Hematopoietic multipotent progenitor cell treated with erythropoietin and hydrocortisone succinate and interleukin-3 and kit ligand, for 4 days (in vitro differentiated cells): ENCODE data around the gene HRCT1.
"Not testable (repeated sequence)": the region's sequence is repeated elsewhere in the genome, so short reads cannot be mapped to it uniquely, and the experiment has no call there.

ENCODE experiments used
- DNase-seq: peaks from one replicate; pipeline ENCODE4 v3.0.0-alpha.2; 2015

HRCT1 gene

DNA sequence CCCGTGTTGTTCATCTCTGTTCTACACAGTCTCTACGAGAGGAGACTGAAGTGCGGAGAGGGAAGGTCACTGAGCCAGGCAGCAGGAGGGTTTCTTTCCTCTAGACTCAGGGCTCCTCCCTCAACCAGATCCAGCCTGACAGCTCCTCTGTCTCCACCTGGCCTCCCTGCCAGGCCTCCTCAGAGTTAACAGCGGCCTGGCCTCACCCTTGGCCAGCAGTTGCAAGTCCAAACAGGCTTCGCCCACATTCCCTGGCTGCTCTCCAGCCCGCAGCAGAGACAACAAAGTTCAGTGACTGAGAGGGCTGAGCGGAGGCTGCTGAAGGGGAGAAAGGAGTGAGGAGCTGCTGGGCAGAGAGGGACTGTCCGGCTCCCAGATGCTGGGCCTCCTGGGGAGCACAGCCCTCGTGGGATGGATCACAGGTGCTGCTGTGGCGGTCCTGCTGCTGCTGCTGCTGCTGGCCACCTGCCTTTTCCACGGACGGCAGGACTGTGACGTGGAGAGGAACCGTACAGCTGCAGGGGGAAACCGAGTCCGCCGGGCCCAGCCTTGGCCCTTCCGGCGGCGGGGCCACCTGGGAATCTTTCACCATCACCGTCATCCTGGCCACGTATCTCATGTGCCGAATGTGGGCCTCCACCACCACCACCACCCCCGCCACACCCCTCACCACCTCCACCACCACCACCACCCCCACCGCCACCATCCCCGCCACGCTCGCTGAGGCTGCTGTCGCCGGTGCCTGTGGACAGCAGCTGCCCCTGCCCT, at the start of gene HRCT1:
Gene HRCT1 (plus strand): TSS at position 291 of the 768 bp plus-strand sequence. CDS start 86 bp downstream, at position 377.
- DNase-seq = peak; percentile 43

DNA sequence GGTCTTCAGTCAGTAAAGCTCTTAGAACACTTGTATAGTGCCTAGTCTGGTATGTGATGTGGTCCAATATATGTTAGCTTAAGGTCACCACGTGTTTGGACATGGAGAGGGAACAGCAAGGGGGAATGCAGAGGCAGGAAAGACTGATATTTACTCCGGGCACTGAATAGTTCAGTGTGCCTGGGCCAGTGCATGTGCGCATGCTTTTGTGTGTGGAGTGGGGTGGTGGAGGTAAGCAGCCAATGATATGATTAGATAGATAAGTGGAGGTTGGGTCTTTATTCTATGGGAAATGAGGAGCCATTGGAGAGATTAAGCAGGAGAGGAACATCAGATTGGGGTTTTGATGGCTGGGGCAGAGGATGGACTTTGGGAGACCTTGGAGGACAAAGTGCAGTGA, 49.8 kb upstream of the HRCT1 start:
- no peak for DNase-seq

DNA sequence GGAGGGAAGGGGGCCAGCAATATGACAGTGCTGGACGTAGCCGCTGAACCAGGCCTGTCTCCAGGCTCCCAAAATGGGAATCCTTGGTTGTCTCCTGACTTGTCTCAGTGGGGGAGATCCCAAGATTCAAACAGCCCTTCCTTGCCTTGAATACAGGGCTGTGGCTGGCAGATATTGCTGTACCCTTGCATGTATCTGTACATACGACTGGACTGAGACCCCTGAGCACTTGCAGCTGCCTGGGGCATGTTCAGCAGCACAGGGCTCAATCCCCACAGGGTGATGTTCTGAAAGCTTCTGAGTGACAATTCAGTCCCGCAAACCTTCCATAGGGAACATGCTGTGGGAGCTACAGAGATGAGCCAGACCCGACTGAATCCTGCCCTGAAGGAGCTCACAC, 49.1 kb upstream of the HRCT1 start:
- no peak for DNase-seq

DNA sequence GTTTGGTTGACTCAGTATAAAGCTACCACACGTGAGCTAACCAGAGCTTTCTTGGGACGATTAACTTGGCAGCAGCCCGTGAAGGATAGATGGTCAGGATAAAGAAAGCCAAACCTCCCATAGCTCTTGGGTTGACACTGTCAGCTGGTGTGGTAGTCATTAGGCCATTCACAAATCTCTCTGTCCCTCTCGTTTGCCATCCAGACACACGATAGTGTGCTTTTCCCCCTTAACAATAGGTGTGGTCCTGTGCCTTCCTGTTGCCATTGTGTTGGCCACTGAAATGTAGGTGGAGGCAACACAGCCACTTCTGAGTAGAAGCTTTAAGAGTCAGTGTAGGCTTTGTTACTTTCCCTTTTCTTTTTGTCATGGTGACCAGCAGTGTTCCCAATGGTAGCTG, 47.5 kb upstream of the HRCT1 start:
- no peak for DNase-seq

DNA sequence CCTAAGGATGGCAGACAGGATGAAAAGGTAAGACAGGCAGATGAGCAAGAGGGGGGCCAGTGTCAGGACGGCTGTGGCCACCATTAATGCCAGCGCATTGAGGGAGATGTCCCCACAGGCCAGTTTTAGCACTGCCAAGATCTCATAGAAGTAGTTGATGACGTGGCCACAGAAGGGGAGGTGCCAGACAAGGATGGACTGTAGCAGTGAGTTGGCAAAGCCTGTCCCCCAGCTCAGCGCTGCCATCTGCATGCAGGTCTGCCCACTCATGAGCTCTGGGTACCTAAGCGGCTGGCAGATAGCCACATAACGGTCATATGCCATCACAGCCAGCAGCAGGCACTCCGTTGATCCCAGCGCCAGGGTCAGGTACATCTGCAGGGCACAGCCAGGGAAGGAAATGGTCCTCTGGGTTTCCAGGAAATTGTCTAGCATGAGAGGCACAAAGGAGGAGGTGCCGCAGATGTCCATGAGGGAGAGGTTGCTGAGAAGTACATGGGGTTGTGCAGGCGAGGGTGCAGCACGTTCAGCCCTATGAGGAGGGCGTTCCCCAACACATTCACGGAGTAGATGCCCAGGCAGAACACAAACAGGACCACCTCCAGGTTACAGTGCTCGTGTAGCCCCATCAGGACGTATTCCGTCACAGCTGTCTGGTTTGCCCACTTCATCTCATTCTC, 46.6 kb upstream of the HRCT1 start:
- DNase-seq = peak; percentile 72

DNA sequence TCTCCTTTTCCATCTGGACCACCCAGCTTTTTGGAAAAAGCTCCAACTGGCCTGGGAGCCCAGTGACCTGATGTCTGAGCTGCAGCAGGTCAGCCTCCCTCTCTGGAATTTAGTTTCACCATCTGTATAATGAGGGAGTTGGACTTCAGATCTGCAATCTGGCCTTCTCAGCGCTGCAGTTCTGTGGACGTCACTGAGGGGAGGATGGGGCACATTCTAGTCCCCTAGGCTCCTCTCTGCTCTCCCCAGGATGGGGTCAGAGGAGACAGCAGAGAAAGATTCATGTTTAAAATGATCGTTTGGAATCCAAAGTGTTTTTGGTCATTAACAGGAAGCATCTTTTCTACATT, 46.0 kb upstream of the HRCT1 start:
- DNase-seq = no peak

DNA sequence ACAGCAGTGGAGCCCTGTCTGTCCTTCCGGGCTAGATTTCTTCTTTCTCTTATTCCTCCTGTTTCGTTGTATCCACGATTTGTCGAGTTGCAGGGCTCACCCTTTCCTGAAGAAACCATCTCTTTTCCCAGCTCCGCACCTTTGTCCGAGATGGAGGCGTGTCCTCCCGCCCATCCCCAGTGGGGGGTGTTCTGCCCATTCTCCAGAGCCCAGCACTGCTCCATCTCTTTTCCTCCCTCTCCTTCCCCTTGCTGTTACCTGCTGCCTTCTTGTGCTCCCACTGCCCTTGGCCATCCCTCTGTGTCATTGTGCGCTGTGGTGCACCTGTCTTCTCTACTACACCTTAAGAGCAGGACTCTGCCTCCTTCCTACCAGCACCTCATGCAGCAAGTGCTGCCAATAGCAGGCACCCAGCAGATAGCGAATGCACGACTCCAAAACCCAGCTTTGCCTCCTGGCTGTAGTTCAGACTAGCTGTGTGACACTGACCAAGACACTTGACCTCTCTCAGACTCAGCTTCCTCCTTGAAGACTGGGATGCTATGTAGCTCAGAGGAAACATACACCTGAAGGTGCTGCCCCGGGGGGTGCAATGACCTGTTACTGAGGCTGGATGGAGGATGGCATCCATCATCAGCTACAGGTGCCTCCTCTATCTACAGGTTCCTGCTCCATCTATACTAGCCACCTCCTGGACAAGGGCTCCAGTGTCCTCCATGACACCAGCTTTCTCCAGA, 44.7 kb upstream of the HRCT1 start:
- no peak for DNase-seq

DNA sequence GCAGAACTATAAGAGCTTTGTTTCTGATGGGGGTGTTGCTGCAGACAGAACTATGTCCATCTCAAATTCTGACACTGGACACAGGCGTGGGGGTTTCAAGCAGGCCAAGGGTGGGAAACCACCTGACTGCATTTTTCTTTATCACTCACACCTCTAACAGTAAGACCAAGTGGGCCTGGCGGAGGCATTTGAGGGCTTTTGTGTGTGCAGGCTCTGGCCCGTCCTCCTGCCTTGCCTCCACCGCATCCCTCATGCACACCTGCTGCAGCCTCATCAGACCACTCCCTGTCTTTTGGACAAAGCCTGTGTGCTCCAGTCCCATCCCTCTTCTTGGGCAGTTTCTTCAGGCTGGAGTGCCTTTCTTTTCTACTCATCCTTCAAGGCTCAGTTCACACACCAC, 43.7 kb upstream of the HRCT1 start:
- DNase-seq = no peak

DNA sequence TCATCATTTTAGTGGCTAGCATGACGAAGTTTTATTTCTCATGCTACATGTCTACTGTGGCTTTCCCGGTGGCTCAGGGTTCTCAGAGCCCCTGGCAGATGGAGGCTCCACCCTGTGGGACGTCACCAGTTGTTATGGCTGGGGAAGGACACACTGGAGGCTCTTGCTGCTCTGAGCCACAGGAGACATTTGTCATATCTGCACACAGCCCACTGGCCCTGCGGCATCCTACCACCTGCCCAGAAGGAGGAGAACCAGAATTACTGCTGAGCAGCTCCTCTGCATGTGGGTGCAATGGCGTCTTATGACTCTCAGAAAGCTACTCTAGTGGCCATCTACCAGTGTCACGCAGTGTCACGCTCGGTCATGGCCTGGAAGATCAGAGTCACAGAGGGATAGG, 42.4 kb upstream of the HRCT1 start:
- no peak for DNase-seq

DNA sequence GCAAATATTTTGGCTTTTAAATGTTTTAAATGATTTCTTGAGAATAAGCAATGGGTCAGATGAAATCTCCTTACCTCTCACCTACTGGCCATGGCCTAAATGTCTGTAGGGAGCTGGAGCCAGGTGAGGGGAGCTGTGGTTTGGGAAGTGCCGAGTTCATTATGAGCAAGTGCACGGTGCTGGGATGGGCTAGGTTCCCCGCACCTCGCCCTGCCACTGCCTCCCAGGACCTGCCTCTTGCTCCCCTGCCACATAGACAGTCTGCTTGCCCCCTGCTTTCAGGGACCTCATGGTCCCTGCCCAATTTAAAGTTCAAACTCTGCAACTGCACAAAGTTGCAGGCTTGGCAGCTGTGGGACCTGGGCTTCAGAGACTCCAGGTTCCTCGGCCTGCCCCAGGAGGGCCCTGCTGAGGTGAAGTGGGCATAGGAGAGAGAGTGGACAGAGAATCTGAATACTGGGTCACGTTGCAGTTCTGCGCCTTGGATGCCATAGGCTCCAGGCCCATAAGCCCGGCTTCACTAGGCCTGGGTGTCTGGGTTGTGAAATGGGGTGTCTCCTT, 41.2 kb upstream of the HRCT1 start:
- no peak for DNase-seq

DNA sequence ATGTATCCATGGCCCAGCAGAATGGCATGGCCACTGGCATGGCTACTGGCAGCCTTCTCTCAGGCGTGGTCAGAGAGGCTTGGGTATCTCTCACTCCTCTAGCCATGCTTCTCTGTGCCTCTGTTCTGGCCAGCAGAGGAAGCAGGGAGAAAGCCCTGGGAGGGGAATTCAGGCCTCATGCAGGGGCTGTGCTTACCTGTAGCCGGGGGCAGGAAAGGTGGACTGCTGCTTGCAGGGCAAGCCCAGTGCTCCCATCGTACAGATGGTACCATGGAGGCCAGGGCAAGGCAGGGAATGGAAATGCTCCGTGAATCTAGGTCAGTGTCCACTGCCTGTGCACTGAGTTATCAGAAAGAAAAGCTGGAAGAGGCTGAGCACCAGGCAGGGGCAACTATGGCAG, 38.5 kb upstream of the HRCT1 start:
- no peak for DNase-seq

DNA sequence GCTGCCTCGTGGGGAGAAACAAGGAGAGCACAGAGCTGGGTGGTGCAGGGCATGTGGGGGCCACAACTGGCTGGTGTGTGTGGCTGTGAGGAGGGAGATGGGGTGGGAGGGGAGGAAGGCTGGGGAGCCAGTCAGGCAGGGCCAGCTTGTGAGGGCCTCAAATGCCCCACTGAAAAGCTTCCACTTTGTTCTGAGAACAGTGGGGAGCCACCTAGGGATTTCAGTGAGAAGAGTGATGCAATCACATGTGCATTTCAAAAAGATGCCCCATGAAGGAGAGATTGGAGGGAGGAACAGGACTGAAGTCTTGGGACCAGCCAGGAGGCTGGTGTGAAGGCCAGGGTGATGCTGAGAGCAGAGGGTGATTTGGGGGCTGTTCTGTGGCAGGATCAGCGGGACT, 37.1 kb upstream of the HRCT1 start:
- no peak for DNase-seq

DNA sequence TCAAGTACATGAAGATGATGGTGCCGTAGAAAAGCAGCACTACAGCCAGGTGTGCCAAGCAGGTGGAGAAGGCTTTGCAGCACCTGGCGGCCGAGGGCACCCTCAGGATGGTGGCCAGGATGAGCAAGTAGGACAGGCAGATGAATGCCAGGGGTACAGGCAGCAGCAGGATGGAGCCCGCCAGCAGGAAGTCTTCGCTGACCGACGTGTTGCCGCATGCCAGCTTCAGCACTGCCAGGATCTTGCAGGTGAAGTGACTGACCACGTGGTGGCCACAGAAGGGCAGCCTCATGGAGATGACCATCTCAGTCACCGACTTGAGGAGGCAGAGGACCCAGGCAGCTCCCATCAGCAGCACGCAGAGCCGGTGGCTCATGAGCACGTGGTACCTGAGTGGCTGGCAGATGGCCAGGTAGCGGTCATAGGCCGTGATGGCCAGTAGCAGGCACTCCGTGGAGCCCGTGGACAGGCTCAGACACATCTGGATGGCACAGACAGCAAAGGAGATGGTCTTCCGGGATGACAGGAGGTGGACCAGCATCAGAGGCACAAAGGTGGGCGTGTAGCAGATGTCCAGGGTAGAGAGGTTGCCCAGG, 36.3 kb upstream of the HRCT1 start:
- no peak for DNase-seq

DNA sequence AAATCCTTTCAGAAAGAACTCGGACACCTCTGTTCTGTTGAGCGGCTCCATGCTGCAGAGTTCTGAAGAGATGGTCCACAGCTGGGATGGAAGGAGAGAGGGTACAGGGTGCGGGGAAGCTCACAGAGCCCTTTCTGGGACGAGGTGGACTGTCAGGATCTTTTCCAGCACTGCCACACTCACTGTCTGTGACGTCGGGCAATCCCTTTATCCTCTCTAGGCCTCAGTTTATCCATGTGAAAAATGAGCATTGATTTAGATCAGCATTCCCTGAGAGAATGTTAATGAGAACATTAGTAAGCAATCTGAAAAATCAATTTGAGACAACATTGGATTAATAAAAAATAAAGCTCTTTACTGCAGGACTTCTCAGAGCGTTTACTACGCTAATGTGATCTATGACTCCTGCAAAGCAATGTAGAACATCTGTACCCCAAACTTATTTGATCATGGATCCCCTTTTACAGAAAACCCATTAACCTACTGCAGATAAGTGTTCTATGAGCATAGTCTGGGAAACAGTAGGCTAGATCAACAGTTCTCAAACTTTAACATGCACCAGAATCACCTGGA, 35.6 kb upstream of the HRCT1 start, which contains the start of gene OR13J1:
Gene OR13J1 (minus strand): TSS at position 51 of the 573 bp plus-strand sequence. CDS start 0 bp downstream, at position 51.
- DNase-seq = no peak

DNA sequence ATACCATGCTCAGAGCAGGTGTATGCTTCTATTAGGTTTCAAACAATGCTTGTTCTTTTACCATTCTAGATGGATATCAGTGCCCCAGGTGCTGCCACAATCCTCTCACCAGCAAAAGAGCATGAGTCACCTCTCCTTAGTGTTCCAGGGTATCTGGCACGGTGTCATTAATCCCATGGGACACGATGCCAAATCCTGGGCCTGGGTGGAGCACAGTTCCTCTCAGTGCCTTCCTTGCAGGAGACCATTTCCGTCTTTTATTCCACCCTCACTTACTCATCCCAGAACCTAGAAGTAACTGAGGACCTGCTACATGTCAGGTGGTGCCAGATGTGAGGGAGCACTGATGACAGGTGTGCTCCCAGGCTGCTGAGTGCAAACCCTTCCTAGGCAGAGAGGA, 34.5 kb upstream of the HRCT1 start:
- no peak for DNase-seq

DNA sequence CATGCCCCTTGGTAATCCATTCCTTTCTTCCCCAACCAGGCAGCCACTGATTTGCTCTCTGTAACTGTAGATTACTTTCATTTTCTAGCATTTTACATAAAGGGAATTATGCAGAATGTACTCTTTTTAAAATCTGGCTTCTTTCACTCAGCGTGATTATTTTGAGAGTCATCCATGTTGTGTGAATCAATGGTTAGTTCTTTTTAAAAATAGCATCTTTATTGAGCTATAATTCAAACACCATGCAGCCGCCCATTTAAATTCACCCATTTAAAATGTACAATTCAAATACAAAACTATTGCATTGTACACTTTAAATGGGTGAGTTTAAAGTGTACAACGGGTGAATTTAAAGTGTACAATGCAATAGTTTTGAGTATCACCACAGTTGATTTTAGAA, 33.5 kb upstream of the HRCT1 start:
- DNase-seq = no peak

DNA sequence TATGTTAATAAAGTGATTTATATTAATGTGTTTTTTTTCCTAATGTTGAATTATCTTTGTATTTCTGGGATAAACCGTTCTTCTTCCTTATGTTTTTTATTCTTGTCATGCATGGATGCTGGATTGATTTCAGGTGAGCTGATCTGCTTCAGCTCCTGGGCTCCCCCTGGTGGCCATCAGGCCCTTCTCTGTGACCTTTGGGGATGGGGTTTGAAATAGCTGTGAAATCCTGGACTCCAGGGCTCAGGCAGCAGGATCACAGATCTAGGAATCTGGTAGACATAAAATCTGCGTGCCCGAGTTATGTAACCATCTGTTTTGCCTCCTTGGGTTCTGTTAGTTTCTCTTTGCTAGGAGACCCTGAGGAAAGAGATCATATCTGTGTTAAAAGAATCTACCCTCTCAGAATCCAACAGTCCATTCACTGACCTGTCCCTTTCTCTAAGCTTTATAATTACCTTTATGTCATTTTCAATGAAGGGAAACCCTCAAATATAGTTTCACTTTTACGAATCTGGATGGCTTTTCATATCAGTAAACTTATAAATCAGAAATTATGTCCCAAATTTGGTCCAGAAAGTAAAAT, 23.6 kb upstream of the HRCT1 start:
- DNase-seq = peak; percentile 77

DNA sequence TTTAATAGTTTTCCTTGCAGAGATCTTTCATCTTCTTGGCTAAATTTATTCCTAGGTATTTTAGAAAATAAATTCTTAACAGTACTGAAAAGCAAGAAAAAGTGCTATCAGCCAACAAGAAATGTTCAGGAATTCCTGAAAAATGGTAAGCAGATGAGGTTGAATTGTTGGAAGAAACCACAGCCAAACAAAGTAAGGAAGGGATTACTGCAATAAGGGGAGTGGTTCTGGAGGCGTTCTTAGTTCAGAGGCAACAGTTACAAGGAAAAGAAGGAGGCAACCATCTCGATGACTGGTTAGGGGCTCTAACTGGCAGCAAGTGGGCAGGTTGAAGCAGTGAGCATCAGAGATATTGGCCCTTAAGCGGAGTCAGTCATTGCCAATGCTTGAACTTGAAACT, 23.0 kb upstream of the HRCT1 start:
- DNase-seq = no peak

DNA sequence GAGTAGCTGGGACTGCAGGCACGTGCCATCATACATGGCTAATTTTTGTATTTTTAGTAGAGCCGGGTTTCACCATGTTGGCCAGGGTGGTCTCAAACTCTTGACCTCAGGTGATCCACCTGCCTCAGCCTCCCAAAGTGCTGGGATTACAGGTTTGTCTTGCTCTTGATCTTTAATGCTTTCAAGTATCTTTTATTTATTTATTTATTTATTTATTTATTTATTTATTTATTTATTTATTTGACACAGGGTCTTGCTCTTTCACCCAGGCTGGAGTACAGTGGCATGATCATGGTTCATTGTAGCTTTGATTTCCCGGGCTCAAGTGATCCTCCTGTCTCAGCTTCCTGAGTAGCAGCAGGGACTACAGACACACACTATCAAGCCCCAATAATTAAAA, 21.1 kb upstream of the HRCT1 start:
- not testable (repeated sequence) for DNase-seq

DNA sequence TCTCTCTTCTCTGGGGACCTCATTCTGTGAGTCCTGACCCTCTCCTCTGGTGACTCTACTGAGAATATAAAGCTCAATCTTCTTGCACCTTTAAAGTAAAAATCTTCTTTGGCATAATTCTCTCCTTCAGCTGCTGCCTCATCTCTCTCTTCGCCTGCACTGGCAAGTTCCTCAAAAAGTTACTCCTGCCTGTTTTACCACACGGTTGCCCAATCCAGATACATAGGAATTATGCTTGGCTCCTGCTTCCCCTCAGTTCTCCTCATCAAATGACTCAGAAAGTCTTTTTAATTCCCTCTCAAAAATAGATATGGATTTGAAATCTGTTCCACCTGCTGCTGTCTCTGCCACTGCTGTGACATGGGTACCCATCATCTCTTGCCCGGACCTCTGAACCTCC, 14.4 kb upstream of the HRCT1 start:
- DNase-seq = peak; percentile 22

DNA sequence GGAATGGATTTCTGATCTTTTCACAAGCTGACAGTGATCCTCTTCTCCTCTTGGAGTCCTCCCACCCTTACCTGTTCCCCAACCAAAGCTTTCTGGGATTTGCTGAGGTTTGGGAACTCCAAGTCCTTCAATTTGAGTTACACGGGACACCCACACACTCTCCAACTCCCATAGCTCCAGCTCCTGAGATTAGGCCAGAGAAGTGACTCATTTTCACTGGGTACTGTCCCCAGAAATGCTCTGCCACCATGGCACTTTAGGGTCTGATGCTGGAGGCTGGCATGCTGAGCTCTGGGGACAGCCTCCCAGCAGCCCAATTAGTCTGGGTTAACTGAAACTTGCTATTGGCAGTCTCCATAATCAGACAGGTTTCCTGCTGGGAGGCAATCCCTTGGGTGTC, 14.0 kb upstream of the HRCT1 start:
- no peak for DNase-seq

DNA sequence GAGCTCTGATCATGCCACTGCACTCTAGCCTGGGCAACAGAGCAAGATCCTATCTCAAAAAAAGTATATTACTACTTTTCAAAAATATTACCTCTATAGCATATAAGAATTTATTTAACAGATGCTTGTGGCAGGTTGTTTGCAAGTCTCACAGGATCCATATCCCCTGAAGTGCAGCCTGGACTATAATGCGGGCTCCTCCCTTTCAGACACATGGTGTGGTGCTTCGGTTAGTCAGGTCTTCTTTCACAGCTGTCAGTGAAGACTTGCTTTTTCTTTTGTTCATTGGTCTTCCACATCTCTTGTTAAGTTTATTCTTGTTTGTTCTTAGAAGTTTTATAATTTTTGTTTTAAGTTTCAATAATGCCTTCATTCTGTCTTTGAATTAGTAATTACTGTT, 9.4 kb upstream of the HRCT1 start:
- no peak for DNase-seq
